ENCODE data around the gene TNK2. TPM values are rescaled to one million over a fixed set of nuclear protein-coding genes. Genes with fewer than 3 reads are reported as not detected.

The TNK2 gene
- total and polyA plus RNA-seq, 2 of the 13 experiments (the other 11 are each of a cell fraction or from before 2014, with no cell fraction given): 4.6 to 5.8 TPM

GRCh38 chr3:195911041-195911945 is 2.9 kb upstream of the TNK2 start:
- Histone ChIP-seq H3K9me3 (ENCODE audit: low read length) (no peaks in the 10 kb centered on the region), H3K27me3 (ENCODE audit: control insufficient read depth in 1 of 2, insufficient read depth in 2 of 2, low read length in 2 of 2) (peaks cover 0 to 11% of the 10 kb centered on the region in 2 experiments; a peak in 3 of 5 replicates), H3K27ac (ENCODE audit: extremely low read length, insufficient read depth, low read length) (no peak overlapping the region), H3K9ac (ENCODE audit: insufficient read depth, low read depth, low read length) (no peak overlapping the region), H2AFZ (ENCODE audit: low read length) (peak overlapping the region; percentile 48), H3K4me2 (ENCODE audit: low read depth, low read length) (peak overlapping the region; percentile 61), H3K4me3 (replicated peaks in 1 of 3; ENCODE audit: insufficient read depth in 1 of 3, low read depth in 2 of 3, low read length in 3 of 3) (peak overlapping the region in 1 of 3 experiments; percentile 37; a peak in 2 of 6 replicates), H3K4me1 (ENCODE audit: insufficient read depth, low read length) (peaks cover 60% of the 10 kb centered on the region), H3K36me3 (replicated peaks in 1 of 2; ENCODE audit: control insufficient read depth in 1 of 2, insufficient read depth in 2 of 2, low read length in 2 of 2) (no peaks in the 10 kb centered on the region), H4K20me1 (ENCODE audit: insufficient read depth, low read length) (no peaks in the 10 kb centered on the region; the same call in 1 of the 2 replicates), H3K79me2 (ENCODE audit: insufficient read depth, low read length) (peaks cover 2% of the 10 kb centered on the region)
- POLR2A ChIA-PET: interaction anchor here (2.0 kb wide), 1 partner anchor 10 kb away, joined by 7 read pairs; no protein-coding TSS in a partner anchor
- FAIRE-seq: no peak
- in situ Hi-C loops (cut with HindIII; ENCODE audit: extremely low pct_ligation_motif_present, low pct_unique_long_range_greater_than_20kb) (loop anchor here (10.0 kb wide), 1 partner anchor 56 kb away; no protein-coding TSS in a partner anchor), intact Hi-C loops (cut with micrococcal nuclease; ENCODE audit: unreplicated experiment) (no loop called here)
- CTCF ChIA-PET (ENCODE audit: low intra/inter-chr PET ratio, low total read pairs): no interaction called here
- no peak for ATAC-seq
- WGBS (ENCODE audit: low lambda C conversion rate): 42% methylated on average over 11 of the region's 14 CpGs
- DNase-seq (ENCODE audit: low spot score): no peak
- no TSS peak for BruUV-seq (replicated peaks)
- TF ChIP-seq FOSL2 (CRISPR knock-in tag; IDR thresholded peaks at IDR 0.05) (peak; percentile 44; the same call in 1 of the 2 replicates), ZNF770 (CRISPR knock-in tag; IDR thresholded peaks at IDR 0.05) (peak; percentile 84), TBP (CRISPR knock-in tag; IDR thresholded peaks at IDR 0.05) (no peak), ZNF687 (CRISPR knock-in tag; IDR thresholded peaks at IDR 0.05) (peak; percentile 13; the same call in 1 of the 2 replicates)
